Endothelial cell of umbilical vein (primary cell): Measurements from ENCODE around the gene NAP1L4. TPM values are rescaled to one million over a fixed set of nuclear protein-coding genes. Genes with fewer than 3 reads are reported as not detected.

Source experiments
- BruUV-seq: library from RNA; stranded (reverse); fragments of 400-500 nt; replicated peaks from 2 replicates; lab custom pipeline; 2021; lab: Mats Ljungman, UMichigan
- CTCF ChIA-PET: fragments of 300-600, 350-600 bp; sonication (Branson Sonifier 250); formaldehyde crosslinking; loops from one replicate; lab custom pipeline; 2021; ENCODE audit warnings: antibody characterized with exemption, inconsistent platforms; lab: Charles Lee
- POLR2A ChIA-PET: fragments of 300-600, 350-600 bp; sonication (Branson Sonifier 250); formaldehyde crosslinking; loops from one replicate; lab custom pipeline; 2021; ENCODE audit warnings: antibody characterized with exemption, inconsistent platforms; lab: Charles Lee
- DNase-seq: peaks from one replicate; pipeline ENCODE4 v3.0.0-alpha.2; 2011; ENCODE audit warnings: low read depth, low spot score
- FAIRE-seq: peaks from 2 replicates; lab custom pipeline; 2011; peaks lifted over from hg19 to GRCh38; lab: Jason Lieb, UNC
- H2AFZ ChIP-seq: 2 replicates; pipeline ENCODE4 v1.6.0; 2012; ENCODE audit warnings: low read depth, low read length, control low read depth, inconsistent platforms
- H3K27ac ChIP-seq: 2 replicates; pipeline ENCODE4 v1.5.1; 2011; ENCODE audit warnings: low read depth, mild to moderate bottlenecking, control low read depth, low read length, moderate library complexity; ENCODE audit not compliant: insufficient read depth
- H3K27me3 ChIP-seq, 2 experiments: 2 replicates each; pipeline versions ENCODE4 v1.6.0 to v1.6.1; 2011; ENCODE audit warnings: low read length in 2 of 2, mixed read lengths in 1 of 2; ENCODE audit not compliant: control insufficient read depth in 2 of 2, insufficient read depth in 2 of 2
- H3K36me3 ChIP-seq, 2 experiments: 2 replicates in 1 of 2; 3 replicates in 1 of 2; pipeline ENCODE4 v1.5.1; 2011; ENCODE audit warnings: low read length in 2 of 2, mild to moderate bottlenecking in 1 of 2, moderate library complexity in 1 of 2; ENCODE audit not compliant: control insufficient read depth in 2 of 2, insufficient read depth in 2 of 2; ENCODE audit errors: extremely low read depth in 1 of 2
- H3K4me1 ChIP-seq: 3 replicates; pipeline ENCODE4 v1.5.1; 2011; ENCODE audit warnings: mild to moderate bottlenecking, low read length; ENCODE audit not compliant: control insufficient read depth, insufficient read depth; ENCODE audit errors: extremely low read depth
- H3K4me2 ChIP-seq: 2 replicates; pipeline ENCODE4 v1.6.1; 2011; ENCODE audit warnings: low read length, control low read depth, mixed read lengths; ENCODE audit not compliant: insufficient read depth
- H3K4me3 ChIP-seq, 3 experiments: fragments of 200-600 bp in 1 of 3; sonication (generic), shearing (Covaris generic) in 1 of 3; replicated peaks in 1 of 3; 2 replicates each; pipeline ENCODE4 v1.5.1; 2011 to 2016; ENCODE audit warnings: control low read depth in 3 of 3, low read length in 3 of 3, mild to moderate bottlenecking in 2 of 3, inconsistent platforms in 1 of 3, low read depth in 1 of 3, moderate library complexity in 1 of 3; ENCODE audit not compliant: insufficient read depth in 1 of 3
- H3K79me2 ChIP-seq: 2 replicates; pipeline ENCODE4 v1.6.0; 2012; ENCODE audit warnings: low read length, inconsistent platforms; ENCODE audit not compliant: control insufficient read depth, insufficient read depth
- H3K9ac ChIP-seq: replicated peaks from 2 replicates; pipeline ENCODE3; 2011; ENCODE audit warnings: low read length, control low read depth; ENCODE audit not compliant: insufficient read depth; ENCODE audit errors: extremely low read depth
- H3K9me1 ChIP-seq: replicated peaks from 3 replicates; pipeline ENCODE4 v1.6.0; 2011; ENCODE audit warnings: mild to moderate bottlenecking, low read length; ENCODE audit not compliant: control insufficient read depth, insufficient read depth; ENCODE audit errors: extremely low read depth
- H3K9me3 ChIP-seq: replicated peaks from 2 replicates; pipeline ENCODE4 v1.5.1; 2012; ENCODE audit warnings: low read length, inconsistent platforms; ENCODE audit not compliant: control insufficient read depth, insufficient read depth
- H4K20me1 ChIP-seq: replicated peaks from 2 replicates; pipeline ENCODE3; 2011; ENCODE audit warnings: mild to moderate bottlenecking, low read length; ENCODE audit not compliant: control insufficient read depth, insufficient read depth; ENCODE audit errors: extremely low read depth
- CTCF ChIP-seq, 2 donors: IDR thresholded peaks; 1 replicate in 1 of 2; 2 replicates in 1 of 2; pipeline ENCODE4 v1.5.1; 2011; ENCODE audit warnings: low read length in 2 of 2, mild to moderate bottlenecking in 2 of 2, moderate library complexity in 2 of 2, control low read depth in 1 of 2, inconsistent platforms in 1 of 2, low read depth in 1 of 2; ENCODE audit not compliant: insufficient read depth in 1 of 2; ENCODE audit errors: extremely low read depth in 1 of 2
- EZH2 ChIP-seq: IDR thresholded peaks from 2 replicates; pipeline ENCODE4 v1.6.1; 2012; ENCODE audit warnings: borderline replicate concordance, low read depth, mild to moderate bottlenecking, moderate library complexity, low read length, inconsistent platforms; ENCODE audit not compliant: severe bottlenecking
- GATA2 ChIP-seq: IDR thresholded peaks from 2 replicates; pipeline ENCODE4 v1.7.0; 2011; ENCODE audit warnings: low read depth, mild to moderate bottlenecking, moderate library complexity, mixed read lengths, low read length; ENCODE audit not compliant: insufficient read length, insufficient read depth
- JUN ChIP-seq: IDR thresholded peaks from 2 replicates; pipeline ENCODE4 v1.6.1; 2011; ENCODE audit warnings: borderline replicate concordance, low read depth; ENCODE audit not compliant: insufficient read length, insufficient read depth
- MAX ChIP-seq: IDR thresholded peaks from 2 replicates; pipeline ENCODE4 v1.6.1; 2011; ENCODE audit not compliant: insufficient read depth, insufficient read length
- MYC ChIP-seq: IDR thresholded peaks from one replicate; pipeline ENCODE4 v1.6.1; 2011; ENCODE audit warnings: mild to moderate bottlenecking, low read depth, low read length
- POLR2AphosphoS5 ChIP-seq: IDR thresholded peaks from 2 replicates; pipeline ENCODE4 v1.6.1; 2012; ENCODE audit warnings: low read depth, mild to moderate bottlenecking, control low read depth, low read length, moderate library complexity; ENCODE audit not compliant: insufficient read depth
- dilution Hi-C: fragments of 300-500 bp; cut with MboI; formaldehyde crosslinking; loops from one replicate; pipeline ENCODE4 v1.15.0; 2019; ENCODE audit warnings: low sequenced_read_pairs; ENCODE audit not compliant: extremely low pct_ligation_motif_present
- intact Hi-C: fragments of 100-400 bp; cut with micrococcal nuclease; formaldehyde crosslinking; loops from one replicate; pipeline ENCODE4 v1.10.0; 2022
- polyA plus RNA-seq, 4 experiments: library from polyadenylated mRNA; depleted of rRNA in 3 of 4; stranded (reverse) in 3 of 4; unstranded in 1 of 4; fragments of >200 nt; gene quantifications; 2 replicates each; pipeline versions ENCODE4 v1.2.1 to v1.2.3, GENCODE V29; 2011 to 2012; ENCODE audit warnings: missing spikeins in 1 of 4
- total RNA-seq: library from RNA; stranded (reverse); gene quantifications from 2 replicates; pipeline ENCODE4 v1.2.3, GENCODE V29; 2021

NAP1L4 gene
- total and polyA plus RNA-seq, 2 donors (not counting 3 experiments of a cell fraction or from before 2014, with no cell fraction given) = 100.0 to 177 TPM

- H3K79me2 ChIP-seq = no peaks in the 10 kb centered on the region
- ChIA-PET CTCF (interaction anchor here (0.8 kb wide), 1 partner anchor 30 kb away, joined by 3 read pairs; no protein-coding TSS in a partner anchor), POLR2A (interaction anchor here (1.0 kb wide), 1 partner anchor 12 kb away, joined by 4 read pairs; the partner anchor contains the start of gene PHLDA2)
- no peaks in the 10 kb centered on the region for H3K9me3 ChIP-seq
- no TSS peak for BruUV-seq
- H2AFZ ChIP-seq = no peak overlapping the region
- no peaks in the 10 kb centered on the region for H3K27me3 ChIP-seq
- H3K27ac ChIP-seq = no peak overlapping the region
- no peaks in the 10 kb centered on the region for H3K4me1 ChIP-seq
- no peaks in the 10 kb centered on the region for H3K9me1 ChIP-seq
- no peak for FAIRE-seq
- DNase-seq = no peak
- no peaks in the 10 kb centered on the region for H3K36me3 ChIP-seq
- H3K9ac ChIP-seq = no peak overlapping the region
- intact Hi-C loops = no loop called here
- dilution Hi-C loops = no loop called here
- no peak overlapping the region for H3K4me2 ChIP-seq
- H4K20me1 ChIP-seq = no peaks in the 10 kb centered on the region
- TF ChIP-seq JUN = no peak
- TF ChIP-seq CTCF (IDR thresholded peaks at IDR 0.05; ENCODE audit: extremely low read depth in 1 of 2, insufficient read depth in 1 of 2, low read depth in 1 of 2, low read length in 2 of 2) = no peak
- no peak for TF ChIP-seq MAX
- TF ChIP-seq POLR2AphosphoS5 = no peak
- TF ChIP-seq GATA2 = no peak
- TF ChIP-seq EZH2 = no peak
- no peak for TF ChIP-seq MYC
- H3K4me3 ChIP-seq = no peak overlapping the region
Measured at GRCh38 chr11:2917842-2918490, 74.2 kb downstream of the NAP1L4 start.
